HG03159 (cell line): Measurements from ENCODE around the gene SNTG2.

Experiments used
- ATAC-seq: cut with Tn5 transposase; IDR thresholded peaks from one replicate; pipeline ENCODE4 v1.9.1; 2021; ENCODE audit warnings: mild to moderate bottlenecking, moderate library complexity; ENCODE audit not compliant: unreplicated experiment

Gene SNTG2

GRCh38 chr2:1230155-1230893, 279.7 kb downstream of the SNTG2 start:
- no peak for ATAC-seq

GRCh38 chr2:1231466-1232063, 280.9 kb downstream of the SNTG2 start:
- no peak for ATAC-seq

DNA sequence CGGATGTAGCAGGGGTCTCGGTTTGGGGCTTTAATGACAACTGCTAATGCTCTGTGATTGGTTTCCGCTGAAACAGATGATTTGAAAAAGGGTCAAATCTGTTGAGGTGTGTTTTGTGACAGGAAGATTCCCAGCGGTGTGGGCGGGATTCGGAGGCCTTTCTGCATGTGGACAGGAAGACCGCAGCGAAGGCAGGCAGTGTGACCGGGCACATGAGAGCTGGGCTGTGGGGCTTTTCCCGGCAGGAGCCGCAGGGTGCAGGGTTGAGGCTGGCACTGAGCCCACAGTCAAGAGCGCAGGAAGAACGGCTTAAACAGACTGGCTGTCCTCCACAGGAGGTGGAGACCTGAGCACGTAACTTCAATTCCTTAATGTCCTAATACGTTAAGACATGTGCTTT, 282.6 kb downstream of the SNTG2 start:
- no peak for ATAC-seq

- no peak for ATAC-seq
These were observed 284.2 kb downstream of the SNTG2 start for GRCh38 chr2:1234731-1235308.

DNA sequence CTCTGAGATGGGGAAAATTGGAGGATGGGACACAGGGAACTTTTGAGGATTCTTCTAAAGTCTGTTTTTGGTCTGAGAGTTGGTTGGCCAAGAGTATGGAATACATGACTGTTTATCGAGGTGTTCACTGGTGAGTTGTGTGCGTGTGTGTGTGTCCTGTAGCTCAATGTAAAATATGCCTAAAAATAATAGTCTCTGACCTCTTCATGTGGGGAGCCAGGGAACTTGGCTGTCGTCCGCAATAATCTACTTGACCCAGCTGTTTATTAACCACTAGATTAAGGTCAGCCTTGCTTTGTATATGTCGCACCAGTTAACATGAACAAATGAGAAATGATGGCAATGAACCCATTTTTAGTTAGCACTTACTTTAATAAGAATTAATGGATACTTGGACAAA, 285.2 kb downstream of the SNTG2 start:
- no peak for ATAC-seq

DNA sequence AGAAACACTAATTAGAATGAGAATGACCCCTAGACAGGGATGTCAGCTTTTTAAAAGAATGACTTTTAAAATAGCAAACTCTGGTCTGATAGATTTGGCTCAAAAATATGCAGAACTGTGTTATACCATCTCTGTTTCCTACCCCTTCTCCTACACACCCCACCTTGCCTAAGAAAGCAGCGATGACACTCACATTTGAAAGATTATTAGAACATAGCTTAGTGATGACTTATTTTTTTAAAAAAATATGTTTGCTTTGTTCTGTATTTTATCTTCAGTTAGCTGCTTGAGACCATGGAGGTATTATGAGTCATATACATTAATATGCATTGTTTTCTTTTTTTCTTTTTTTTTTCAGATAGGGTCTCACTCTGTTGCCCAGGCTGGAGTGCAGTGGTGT, 286.0 kb downstream of the SNTG2 start:
- ATAC-seq: no peak

GRCh38 chr2:1237783-1238182, 287.1 kb downstream of the SNTG2 start:
- no peak for ATAC-seq

- ATAC-seq: no peak
These were observed 288.0 kb downstream of the SNTG2 start for GRCh38 chr2:1238598-1239138.

DNA sequence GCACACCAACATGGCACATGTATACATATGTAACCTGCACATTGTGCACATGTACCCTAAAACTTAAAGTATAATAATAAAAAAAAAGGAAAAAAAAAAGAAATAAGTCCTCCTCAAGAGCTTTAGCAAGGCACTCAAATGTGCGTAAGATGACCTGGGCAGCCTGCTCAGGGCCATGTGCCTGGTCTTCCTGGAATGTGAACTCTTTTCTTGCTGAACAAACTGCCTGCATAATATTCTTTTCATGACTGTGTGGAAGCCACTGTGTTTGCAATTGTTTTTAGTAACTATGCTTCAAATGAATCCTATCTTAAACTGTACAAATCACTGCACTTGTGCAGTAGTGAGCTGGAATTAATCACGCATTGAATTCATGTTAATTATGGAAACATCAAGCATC, 294.5 kb downstream of the SNTG2 start:
- no peak for ATAC-seq

GRCh38 chr2:1246239-1246638, 295.6 kb downstream of the SNTG2 start:
- ATAC-seq: no peak

DNA sequence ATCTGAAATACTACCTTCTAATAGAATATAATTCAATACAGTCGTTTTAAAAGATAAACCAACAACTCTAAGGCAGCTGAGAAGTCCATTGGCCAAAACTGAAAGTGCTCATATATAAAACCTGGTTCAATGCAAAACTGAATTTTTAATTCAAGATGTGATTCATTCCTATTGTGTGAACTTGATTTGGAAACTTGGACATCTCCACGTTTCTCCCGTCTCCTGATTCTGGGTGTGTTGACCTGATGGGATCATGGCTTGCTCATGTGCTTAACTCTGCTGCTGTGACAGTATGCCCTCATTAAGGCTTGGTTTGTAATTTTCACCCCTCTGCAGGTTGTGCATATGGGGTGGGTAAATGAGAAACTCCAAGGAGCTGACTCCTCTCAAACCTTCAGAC, 296.3 kb downstream of the SNTG2 start:
- no peak for ATAC-seq

- ATAC-seq: no peak
These were observed 297.5 kb downstream of the SNTG2 start for GRCh38 chr2:1248187-1248586.

DNA sequence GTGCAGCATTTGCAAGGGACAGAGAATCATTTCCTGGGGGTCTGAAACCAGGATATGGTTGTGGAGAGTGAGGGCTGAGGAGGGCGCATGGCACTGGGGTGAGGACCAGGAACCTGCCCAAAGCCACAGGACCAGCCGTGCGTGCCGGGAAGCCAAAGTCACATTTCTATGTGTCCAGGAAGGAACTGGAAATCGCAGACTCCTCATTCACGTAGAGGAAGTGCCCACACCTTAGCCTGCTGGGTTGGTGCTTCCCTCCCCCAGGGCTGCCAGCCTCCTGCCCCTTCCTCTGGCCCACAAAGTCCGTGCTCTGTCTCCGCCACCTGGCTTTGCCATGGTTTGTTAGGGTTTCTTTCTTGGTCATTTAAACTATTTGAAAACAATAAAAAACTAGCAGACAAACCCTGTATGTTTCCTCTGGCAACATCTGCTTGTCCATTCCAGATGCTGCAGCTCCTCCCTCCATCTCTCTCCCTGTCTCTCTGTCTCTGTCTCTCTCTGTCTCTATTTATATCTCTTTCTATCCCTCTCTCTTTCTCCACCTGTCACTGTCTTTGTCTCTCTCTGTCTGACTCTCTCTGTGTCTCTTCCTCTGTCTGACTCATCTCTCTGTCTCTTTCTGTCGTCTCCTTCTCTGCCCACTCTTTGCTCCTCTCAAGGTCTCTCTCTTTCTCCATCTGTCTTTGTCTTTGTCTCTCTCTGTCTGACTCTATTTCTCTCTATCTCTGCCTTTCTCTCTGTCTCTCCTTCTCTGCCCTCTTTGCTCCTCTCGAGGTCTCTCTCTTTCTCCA, 299.4 kb downstream of the SNTG2 start:
- no peak for ATAC-seq

DNA sequence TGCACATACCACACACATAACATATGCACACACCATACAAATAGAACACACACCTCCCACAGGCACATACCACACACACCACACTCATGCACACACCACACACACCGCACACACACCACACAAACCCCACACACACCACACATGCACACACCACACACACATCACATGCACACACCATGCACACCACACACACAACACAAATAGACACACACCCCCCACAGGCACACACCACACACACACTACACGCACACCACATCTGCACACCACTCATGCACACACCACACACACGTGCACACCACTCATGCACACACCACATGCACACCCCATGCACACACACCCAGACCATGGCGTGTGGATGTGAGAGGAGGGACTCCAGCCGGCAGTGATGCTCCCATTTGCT, 300.9 kb downstream of the SNTG2 start:
- no peak for ATAC-seq

DNA sequence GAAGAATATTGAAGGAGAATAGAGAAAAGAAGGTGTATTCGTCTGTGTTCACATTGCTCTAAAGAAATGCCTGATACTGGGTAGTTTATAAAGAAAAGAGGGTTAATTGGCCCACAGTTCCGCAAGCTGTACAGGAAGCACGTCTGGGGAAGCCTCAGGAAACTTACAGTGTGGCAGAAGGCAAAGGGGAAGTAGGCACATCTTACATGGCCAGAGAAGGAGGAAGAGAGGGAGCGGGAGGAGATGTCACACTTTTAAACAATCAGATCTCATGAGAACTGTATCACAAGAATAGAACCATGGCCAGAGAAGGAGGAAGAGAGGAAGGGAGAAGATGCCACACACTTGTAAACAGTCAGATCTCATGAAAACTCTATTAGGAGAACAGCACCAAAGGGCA, 303.0 kb downstream of the SNTG2 start:
- ATAC-seq: no peak

DNA sequence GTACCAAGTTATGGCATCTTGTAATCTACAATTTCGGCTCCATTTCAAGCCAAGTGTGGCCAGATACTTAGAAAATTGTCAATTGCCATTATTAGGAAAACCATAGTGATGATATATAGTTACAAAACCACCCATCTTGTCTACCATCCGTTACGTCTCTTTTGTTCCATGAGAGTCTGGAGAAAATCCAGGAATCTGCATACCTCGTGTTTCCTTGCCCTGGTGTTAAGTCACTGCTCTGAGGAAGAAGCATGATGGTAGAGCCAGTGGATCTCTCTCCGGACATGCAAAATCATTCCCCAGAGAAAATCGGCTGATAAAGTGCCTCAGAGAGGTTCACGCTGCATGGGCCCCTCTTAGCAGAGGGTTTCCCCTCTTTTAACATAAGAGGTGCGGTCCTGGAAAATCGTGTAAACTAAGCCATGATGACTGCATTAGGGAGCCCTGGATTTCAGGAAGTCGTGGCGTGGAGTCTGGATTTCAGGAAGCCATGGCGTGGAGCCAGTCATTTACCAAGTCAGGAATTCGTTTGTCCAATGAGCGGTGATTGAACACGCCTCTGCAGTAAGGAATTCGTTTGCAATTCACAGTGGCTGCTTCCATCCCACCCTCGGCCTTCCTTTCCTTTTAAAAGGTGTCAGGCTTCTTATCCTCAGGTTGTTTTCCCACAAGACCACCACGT, 304.2 kb downstream of the SNTG2 start:
- ATAC-seq: no peak

DNA sequence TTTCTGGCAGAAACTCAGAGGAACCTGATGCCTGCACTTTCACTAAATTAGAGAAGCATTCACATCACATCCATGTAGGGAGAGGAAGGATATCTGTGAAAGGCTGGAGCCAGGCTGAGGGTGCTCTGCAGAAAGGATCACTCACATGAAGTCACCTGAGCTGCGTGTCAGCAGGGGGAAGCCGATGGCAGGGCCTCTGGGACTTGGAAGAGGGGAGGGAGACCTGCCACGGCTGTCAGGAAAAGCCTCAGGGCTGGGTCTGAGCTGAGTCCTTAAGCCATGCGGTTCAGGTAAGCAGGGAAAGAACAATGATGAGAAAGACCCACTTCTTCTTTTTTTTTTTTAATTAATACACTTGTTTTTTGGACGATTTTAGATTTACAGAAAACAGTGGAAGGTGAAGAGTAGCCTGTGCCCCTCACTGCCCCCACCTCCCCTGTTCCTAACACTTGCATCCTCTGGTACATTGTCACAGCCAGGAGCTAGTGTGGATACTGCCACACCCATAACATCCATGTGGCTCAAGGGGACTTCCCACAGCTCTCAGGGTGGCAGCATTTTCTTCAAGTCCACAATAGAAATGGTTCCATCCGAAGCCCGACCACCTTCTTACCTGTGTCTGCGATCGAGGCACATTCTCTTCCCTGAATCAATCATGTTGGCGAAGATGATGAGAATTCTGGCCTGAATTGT, 306.1 kb downstream of the SNTG2 start:
- ATAC-seq: no peak

DNA sequence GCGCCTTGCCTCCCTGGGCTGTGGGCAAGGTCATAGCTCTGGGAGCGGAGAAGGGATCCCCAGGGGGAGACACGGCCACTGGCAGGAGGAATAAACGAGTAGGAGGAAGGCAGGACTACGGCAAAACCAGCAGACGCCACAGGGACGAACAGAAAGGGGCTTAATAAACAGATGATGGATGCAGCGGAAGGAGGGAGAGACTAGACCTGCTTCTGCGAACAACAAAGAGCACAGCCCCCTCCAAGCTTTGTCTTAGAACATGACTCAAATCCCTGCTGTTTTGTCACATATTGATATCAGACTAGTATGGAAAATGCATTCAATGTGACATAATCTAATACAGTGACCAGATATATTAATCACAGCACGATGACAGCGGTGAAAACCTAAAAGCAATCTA, 306.7 kb downstream of the SNTG2 start:
- no peak for ATAC-seq

GRCh38 chr2:1259746-1260145, 309.1 kb downstream of the SNTG2 start:
- no peak for ATAC-seq

GRCh38 chr2:1262609-1263008, 312.0 kb downstream of the SNTG2 start:
- no peak for ATAC-seq
